Stomach smooth muscle (tissue), 2 donors: ENCODE measurements around the gene MTFMT.
"Not testable (repeated sequence)": the region's sequence is repeated elsewhere in the genome, so short reads cannot be mapped to it uniquely, and the experiment has no call there.

Source experiments
- H3K27ac ChIP-seq: one replicate; pipeline ENCODE4 v1.7.0; 2013; ENCODE audit warnings: mild to moderate bottlenecking, low read length, inconsistent platforms
- H3K27me3 ChIP-seq, 2 donors: one replicate each; pipeline ENCODE4 v1.7.0; 2013; ENCODE audit warnings: low read length in 2 of 2; ENCODE audit not compliant: insufficient read depth in 2 of 2, control insufficient read depth in 1 of 2
- H3K36me3 ChIP-seq, 2 donors: one replicate each; pipeline ENCODE4 v1.7.0; 2013; ENCODE audit warnings: low read length in 2 of 2; ENCODE audit not compliant: control insufficient read depth in 2 of 2, insufficient read depth in 2 of 2
- H3K4me1 ChIP-seq: one replicate; pipeline ENCODE4 v1.7.0; 2013; ENCODE audit warnings: low read length; ENCODE audit not compliant: control insufficient read depth, insufficient read depth
- H3K4me3 ChIP-seq, 2 donors: one replicate each; pipeline ENCODE4 v1.7.0; 2013; ENCODE audit warnings: low read length in 2 of 2
- H3K9ac ChIP-seq, 2 donors: one replicate each; pipeline ENCODE4 v1.7.0; 2013; ENCODE audit warnings: low read length in 2 of 2, mild to moderate bottlenecking in 1 of 2
- H3K9me3 ChIP-seq, 2 donors: one replicate each; pipeline ENCODE4 v1.7.0; 2013; ENCODE audit warnings: low read length in 2 of 2; ENCODE audit not compliant: control insufficient read depth in 2 of 2
- donor health status: healthy.
- donor health status: Pancreatic carcinoma.

Gene MTFMT

DNA sequence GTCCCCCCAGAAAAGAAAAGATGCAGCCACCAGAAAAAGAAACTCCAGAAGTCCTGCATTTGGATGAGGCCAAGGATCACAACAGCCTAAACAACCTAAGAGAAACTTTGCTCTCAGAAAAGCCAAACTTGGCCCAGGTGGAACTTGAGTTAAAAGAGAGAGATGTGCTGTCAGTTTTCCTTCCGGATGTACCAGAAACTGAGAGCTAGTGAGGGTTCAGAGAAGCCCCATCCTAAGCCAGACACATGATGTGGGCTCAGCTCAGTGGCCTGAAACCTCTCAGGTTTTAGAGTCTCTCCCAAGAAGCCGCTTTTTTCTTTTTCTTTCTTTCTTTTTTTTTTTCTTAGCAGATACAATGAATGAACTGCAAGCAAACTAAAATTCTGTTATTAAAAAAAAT lies 23.5 kb upstream of the MTFMT start:
- no peaks in the 10 kb centered on the region for H3K9me3 ChIP-seq
- no peak overlapping the region for H3K9ac ChIP-seq
- no peaks in the 10 kb centered on the region for H3K27me3 ChIP-seq
- peaks cover 21% of the 10 kb centered on the region for H3K4me1 ChIP-seq
- no peak overlapping the region for H3K4me3 ChIP-seq
- H3K36me3 ChIP-seq: peaks cover 0 to 6% of the 10 kb centered on the region in 2 donors
- no peak overlapping the region for H3K27ac ChIP-seq

DNA sequence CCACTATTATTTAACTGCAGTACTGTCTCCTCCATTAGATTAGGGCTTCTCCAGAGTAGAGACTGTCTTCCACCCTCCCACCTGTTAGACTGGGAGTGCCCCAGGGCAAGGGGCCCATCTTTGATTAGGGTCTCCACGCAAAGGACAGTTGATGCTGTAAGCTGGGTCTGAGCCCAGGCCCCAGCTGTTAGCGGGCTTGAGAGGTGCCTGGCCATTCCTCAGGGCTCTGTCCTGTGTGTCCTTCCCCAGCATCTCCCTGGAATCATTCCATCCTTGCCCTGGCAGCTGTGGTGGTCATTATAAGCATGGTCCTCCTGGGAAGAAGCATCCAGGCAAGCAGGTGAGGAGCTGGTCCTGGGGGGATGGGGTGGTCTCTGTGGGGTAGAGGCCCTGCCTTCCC lies 21.8 kb upstream of the MTFMT start:
- Histone ChIP-seq H3K36me3 (peaks cover 0 to 4% of the 10 kb centered on the region in 2 donors), H3K27me3 (no peaks in the 10 kb centered on the region), H3K4me3 (no peak overlapping the region), H3K9ac (no peak overlapping the region), H3K9me3 (no peaks in the 10 kb centered on the region), H3K27ac (no peak overlapping the region), H3K4me1 (peaks cover 19% of the 10 kb centered on the region)

DNA sequence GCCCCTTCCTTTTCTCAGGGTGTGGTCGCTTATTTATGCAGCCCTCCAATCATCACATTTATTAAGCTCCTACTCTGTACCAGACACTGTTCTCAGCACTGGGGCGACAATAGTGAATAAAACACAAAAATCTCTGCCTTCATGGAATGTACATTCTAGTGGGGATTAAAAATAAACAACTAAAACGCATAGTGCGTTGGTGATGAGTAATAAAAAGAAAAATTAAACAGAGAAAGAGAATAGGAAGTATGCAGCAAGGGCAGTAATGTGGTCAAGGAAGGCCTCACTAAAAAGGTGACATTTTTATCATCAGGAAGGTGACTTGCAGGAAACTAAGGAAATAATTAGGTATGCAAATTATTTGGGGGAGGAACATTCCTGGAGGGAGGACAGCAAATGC lies 20.8 kb upstream of the MTFMT start:
- Histone ChIP-seq H3K27me3 (no peaks in the 10 kb centered on the region), H3K4me3 (no peak overlapping the region), H3K9ac (no peak overlapping the region), H3K36me3 (peaks cover 0 to 3% of the 10 kb centered on the region in 2 donors), H3K27ac (no peak overlapping the region), H3K4me1 (peaks cover 16% of the 10 kb centered on the region), H3K9me3 (no peaks in the 10 kb centered on the region)

DNA sequence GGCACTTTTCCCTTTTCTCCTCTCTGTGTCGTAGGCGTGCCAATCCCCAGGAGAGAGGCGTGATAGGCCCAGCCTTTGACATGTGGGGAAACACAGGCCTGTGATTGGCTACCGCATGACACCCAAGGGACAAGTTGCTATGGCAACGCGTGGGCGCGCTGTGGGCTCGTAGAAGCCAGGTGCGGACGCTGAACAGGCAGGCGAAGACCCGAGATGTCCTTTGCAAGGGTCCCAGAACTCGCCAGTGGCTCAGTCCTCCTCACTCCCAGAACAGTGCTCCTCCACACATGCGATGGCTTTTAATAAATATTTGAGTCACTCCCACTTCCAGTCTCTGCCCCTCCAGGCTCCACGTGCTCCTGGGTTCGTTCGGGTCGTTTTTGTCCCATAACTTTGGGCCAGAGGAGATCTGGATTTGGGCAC lies 20.0 kb upstream of the MTFMT start:
- peaks cover 7% of the 10 kb centered on the region for H3K4me1 ChIP-seq
- H3K27me3 ChIP-seq: no peaks in the 10 kb centered on the region
- H3K9ac ChIP-seq: no peak overlapping the region
- no peaks in the 10 kb centered on the region for H3K9me3 ChIP-seq
- peak overlapping the region; percentile 24 for H3K27ac ChIP-seq
- H3K36me3 ChIP-seq: peaks cover 0 to 2% of the 10 kb centered on the region in 2 donors
- H3K4me3 ChIP-seq: peak overlapping the region; percentile 34 to 69

DNA sequence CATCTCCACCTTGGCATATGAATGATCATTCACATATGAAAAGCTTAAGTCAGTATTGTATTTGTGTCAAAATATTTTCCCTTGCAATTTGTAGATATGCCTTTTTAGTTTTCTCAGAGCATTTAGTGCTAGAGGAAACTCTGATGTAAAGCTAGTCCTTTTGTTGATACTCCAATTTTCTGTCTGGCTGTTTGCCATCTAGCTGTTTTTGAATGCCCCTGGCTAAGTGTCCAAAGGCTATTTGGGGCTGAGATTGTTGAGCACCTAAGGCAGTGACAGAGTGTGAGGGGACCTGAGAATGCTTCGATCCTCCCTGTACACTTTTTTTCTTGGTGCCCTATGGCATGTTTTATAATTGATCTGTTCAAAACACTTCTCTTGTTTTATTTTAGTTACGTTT lies 18.8 kb upstream of the MTFMT start:
- peaks cover 0 to under 1% of the 10 kb centered on the region in 2 donors for H3K36me3 ChIP-seq
- no peaks in the 10 kb centered on the region for H3K27me3 ChIP-seq
- H3K27ac ChIP-seq: no peak overlapping the region
- no peaks in the 10 kb centered on the region for H3K9me3 ChIP-seq
- peak overlapping the region in 1 of 2 donors; percentile 30 for H3K9ac ChIP-seq
- H3K4me3 ChIP-seq: no peak overlapping the region
- peaks cover 5% of the 10 kb centered on the region for H3K4me1 ChIP-seq

DNA sequence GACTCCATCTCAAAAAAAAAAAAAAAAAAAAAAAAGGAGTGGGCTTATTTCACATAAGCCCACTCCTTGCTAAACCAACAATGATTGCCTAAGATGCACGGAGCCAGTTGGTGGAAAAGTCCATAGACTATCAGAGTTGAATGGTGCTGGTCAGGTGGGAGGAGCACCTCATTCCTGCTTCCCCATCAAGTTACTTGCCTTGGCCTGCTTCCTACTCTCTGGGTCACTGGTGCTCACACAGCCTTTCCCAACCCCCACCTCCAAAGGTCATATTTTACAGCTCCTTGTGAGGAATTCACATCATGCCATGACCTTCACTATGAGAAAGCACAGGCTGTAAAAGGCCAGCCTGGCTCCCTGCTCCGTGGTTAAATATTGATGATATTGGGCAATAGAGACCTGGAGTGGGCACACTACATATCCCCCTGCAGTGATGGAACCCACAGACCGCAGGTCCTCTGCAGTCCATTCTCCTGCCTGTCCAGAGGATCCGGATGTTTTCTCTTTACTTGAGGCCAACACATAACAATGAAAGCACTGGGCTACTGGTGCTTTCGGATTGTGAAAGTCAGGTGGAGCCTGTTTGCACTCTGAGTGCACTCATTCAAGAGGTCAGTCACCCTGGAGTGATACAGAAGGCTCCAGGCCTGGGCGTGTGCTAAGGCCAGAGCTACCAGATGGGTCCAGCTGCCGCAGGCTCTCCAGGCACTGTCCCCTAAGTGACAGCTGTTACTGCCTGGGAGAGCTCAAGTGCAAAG lies 15.5 kb upstream of the MTFMT start, which contains the start of gene SLC51B:
SLC51B (plus strand) TSS at position 664 of the 758 bp plus-strand sequence. CDS start 4,618 bp downstream, outside the sequence.
- Histone ChIP-seq H3K9ac (no peak within 1 kb of the TSS), H3K27ac (no peak within 1 kb of the TSS), H3K27me3 (no peaks in the 10 kb centered on the region), H3K4me3 (no peak within 1 kb of the TSS), H3K36me3 (no peaks in the 10 kb centered on the region), H3K9me3 (no peaks in the 10 kb centered on the region), H3K4me1 (peaks cover 9% of the 10 kb centered on the region)

DNA sequence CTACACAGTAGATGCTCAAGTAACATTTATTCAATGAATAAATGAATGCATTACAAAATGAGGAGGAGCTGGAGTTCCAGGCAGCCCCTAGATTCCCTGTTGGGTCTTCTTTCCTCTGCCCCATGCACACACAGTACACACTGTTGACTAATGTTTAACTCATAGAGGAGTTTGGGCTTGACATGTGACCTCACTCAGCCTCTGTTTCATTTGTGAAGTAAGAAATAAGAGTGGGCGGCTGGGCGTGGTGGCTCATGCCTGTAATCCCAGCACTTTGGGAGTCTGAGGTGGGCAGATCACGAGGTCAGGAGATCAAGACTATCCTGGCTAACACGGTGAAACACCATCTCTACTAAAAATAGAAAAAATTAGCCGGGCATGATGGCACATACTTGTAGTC lies 14.8 kb upstream of the MTFMT start:
- H3K36me3 ChIP-seq, H3K4me1 ChIP-seq, H3K4me3 ChIP-seq, H3K9me3 ChIP-seq, H3K27me3 ChIP-seq, H3K9ac ChIP-seq, H3K27ac ChIP-seq: not testable (repeated sequence)

DNA sequence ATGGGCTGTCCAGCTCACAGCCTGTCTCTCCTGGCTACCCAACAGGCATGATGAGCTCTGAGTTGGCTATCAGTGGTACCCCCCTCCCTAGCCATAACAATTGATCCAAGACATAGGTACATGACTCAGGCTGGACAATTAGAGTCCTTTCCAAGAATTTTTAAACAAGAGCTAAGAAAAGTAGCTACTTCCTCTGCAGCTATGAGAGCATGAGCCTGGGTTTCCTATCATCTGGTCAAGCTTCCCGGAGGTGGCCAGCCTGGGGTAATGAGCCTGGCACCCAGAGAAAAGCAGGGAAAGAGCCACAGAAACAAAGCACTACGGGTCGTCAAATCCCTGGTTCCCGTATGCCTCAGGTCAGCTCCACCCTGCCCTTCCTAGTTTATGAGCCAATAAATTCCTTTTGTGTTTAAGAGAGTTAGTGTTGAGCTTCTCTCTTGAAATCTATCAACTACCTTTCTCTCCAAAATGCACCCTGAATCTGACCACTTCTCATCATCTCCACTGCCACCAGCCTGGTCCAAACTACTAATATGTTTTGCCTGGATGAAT lies 13.4 kb upstream of the MTFMT start:
- H3K36me3 ChIP-seq: no peaks in the 10 kb centered on the region
- no peaks in the 10 kb centered on the region for H3K27me3 ChIP-seq
- no peak overlapping the region for H3K27ac ChIP-seq
- H3K9me3 ChIP-seq: no peaks in the 10 kb centered on the region
- peaks cover 6% of the 10 kb centered on the region for H3K4me1 ChIP-seq
- no peak overlapping the region for H3K4me3 ChIP-seq
- H3K9ac ChIP-seq: no peak overlapping the region

DNA sequence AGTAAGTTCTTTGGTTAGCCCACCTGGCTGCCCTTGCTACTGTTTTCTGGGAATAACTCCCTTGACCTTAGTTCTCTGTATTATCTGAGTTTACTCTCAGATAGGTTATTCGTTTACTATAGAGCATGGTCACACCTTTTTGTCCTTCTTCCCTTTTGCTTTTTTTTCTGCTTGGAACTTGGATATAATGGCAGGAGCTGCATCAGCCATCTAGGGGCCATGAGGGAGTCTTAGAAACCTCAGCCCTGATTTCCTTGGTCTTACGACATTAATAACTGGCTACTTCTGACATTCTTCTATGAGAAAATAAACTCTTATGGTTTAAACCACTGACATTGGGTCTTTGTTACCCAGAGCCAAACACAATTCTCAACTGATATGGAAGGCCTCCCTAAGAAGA lies 12.3 kb upstream of the MTFMT start:
- Histone ChIP-seq H3K4me1 (peaks cover 6% of the 10 kb centered on the region), H3K4me3 (no peak overlapping the region), H3K27me3 (no peaks in the 10 kb centered on the region), H3K9ac (no peak overlapping the region), H3K36me3 (no peaks in the 10 kb centered on the region), H3K9me3 (no peaks in the 10 kb centered on the region), H3K27ac (no peak overlapping the region)

DNA sequence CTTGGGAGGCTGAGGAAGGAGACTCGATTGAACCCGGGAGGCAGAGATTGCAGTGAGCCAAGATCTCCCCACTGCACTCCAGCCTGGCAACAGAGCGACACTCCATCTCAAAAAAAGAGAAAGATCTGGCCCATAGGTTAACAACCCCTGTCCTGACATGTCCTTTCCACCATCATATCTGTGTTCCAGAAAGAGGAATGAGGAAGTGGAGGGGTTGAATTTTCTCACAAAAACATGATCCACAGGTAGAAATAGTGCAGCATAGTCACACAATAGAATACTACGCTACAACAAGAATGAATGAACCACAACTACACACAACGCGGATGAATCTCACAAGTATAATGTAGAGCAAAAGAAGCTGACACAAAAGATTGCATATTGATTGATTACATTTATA lies 11.0 kb upstream of the MTFMT start:
- Histone ChIP-seq H3K36me3 (no peaks in the 10 kb centered on the region), H3K4me1 (peaks cover 6% of the 10 kb centered on the region), H3K9ac (no peak overlapping the region), H3K4me3 (no peak overlapping the region), H3K9me3 (no peaks in the 10 kb centered on the region), H3K27ac (no peak overlapping the region), H3K27me3 (no peaks in the 10 kb centered on the region)

DNA sequence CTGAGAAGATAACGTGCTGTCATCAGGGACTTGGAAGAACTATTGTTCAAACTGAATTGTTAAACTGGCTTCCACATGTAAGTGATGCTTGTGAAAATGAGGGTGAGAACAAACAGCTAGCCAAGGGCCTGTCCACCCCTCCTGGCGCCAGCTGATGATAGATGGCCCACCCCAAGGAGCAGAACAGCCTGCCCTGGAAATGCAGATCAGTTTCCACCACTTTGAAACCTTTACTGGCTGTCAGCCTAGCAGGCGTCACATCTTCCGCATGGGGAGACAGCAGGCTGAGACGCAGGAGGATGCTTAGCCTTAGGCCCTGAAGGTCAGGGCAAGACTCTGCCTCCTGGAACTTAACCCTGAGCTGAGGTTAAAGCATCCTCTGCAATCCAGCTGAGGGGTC lies 9.4 kb upstream of the MTFMT start:
- H3K9ac ChIP-seq: no peak overlapping the region
- no peak overlapping the region for H3K27ac ChIP-seq
- H3K36me3 ChIP-seq: no peaks in the 10 kb centered on the region
- no peaks in the 10 kb centered on the region for H3K27me3 ChIP-seq
- H3K4me1 ChIP-seq: peaks cover 6% of the 10 kb centered on the region
- H3K9me3 ChIP-seq: no peaks in the 10 kb centered on the region
- no peak overlapping the region for H3K4me3 ChIP-seq
